ENCODE data around the gene CCDC33.

CCDC33 gene

GRCh38 chr15:74259292-74259648 is 23.1 kb downstream of the CCDC33 start:
- no peak for DNase-seq (ENCODE audit: low spot score)

- DNase-seq (ENCODE audit: low spot score) = no peak
These were observed 23.9 kb downstream of the CCDC33 start for GRCh38 chr15:74259821-74260607.

GRCh38 chr15:74261041-74261440 is 24.9 kb downstream of the CCDC33 start:
- DNase-seq (ENCODE audit: low spot score) = no peak

- DNase-seq (ENCODE audit: low spot score) = no peak
These were observed 25.6 kb downstream of the CCDC33 start for GRCh38 chr15:74261685-74262084.

- no peak for DNase-seq (ENCODE audit: low spot score)
These were observed 26.0 kb downstream of the CCDC33 start for GRCh38 chr15:74262151-74262550.

GRCh38 chr15:74262625-74263024 is 26.5 kb downstream of the CCDC33 start:
- DNase-seq (ENCODE audit: low spot score) = no peak

- no peak for DNase-seq (ENCODE audit: low spot score)
These were observed 27.3 kb downstream of the CCDC33 start for GRCh38 chr15:74263466-74263865.

- DNase-seq (ENCODE audit: low spot score) = no peak
These were observed 28.0 kb downstream of the CCDC33 start for GRCh38 chr15:74264081-74264501.

- peak; percentile 44 for DNase-seq (ENCODE audit: low spot score)
These were observed 29.0 kb downstream of the CCDC33 start for GRCh38 chr15:74265046-74265639.

GRCh38 chr15:74268020-74268419 is 31.9 kb downstream of the CCDC33 start:
- no peak for DNase-seq (ENCODE audit: low spot score)

GRCh38 chr15:74269362-74270035 is 33.4 kb downstream of the CCDC33 start:
- no peak for DNase-seq (ENCODE audit: low spot score)

- DNase-seq (ENCODE audit: low spot score) = no peak
These were observed 34.0 kb downstream of the CCDC33 start for GRCh38 chr15:74270155-74270554.

- DNase-seq (ENCODE audit: low spot score) = no peak
These were observed 34.9 kb downstream of the CCDC33 start for GRCh38 chr15:74270854-74271520.

GRCh38 chr15:74272812-74273211 is 36.7 kb downstream of the CCDC33 start:
- no peak for DNase-seq (ENCODE audit: low spot score)

GRCh38 chr15:74274470-74275038 is 38.4 kb downstream of the CCDC33 start:
- DNase-seq (ENCODE audit: low spot score) = no peak

- no peak for DNase-seq (ENCODE audit: low spot score)
These were observed 39.8 kb downstream of the CCDC33 start for GRCh38 chr15:74275957-74276356.

- DNase-seq (ENCODE audit: low spot score) = no peak
These were observed 40.4 kb downstream of the CCDC33 start for GRCh38 chr15:74276560-74276959.

GRCh38 chr15:74277242-74277810 is 41.2 kb downstream of the CCDC33 start:
- no peak for DNase-seq (ENCODE audit: low spot score)

GRCh38 chr15:74278207-74278606 is 42.1 kb downstream of the CCDC33 start:
- DNase-seq (ENCODE audit: low spot score) = no peak

- no peak for DNase-seq (ENCODE audit: low spot score)
These were observed 45.3 kb downstream of the CCDC33 start for GRCh38 chr15:74281147-74282133.

- DNase-seq (ENCODE audit: low spot score) = no peak
These were observed 47.2 kb downstream of the CCDC33 start for GRCh38 chr15:74283368-74283767.

Data from HuH-7 (cell line).